Stimulated activated CD4-positive, alpha-beta T cell treated with anti-CD3 and anti-CD28 coated beads, TNF-alpha, amount 100 ng/mL, for 4 hours (primary cell): ENCODE measurements around the gene GRM4.
A peak's percentile ranks its signal among the peaks of the same experiment; 100 is the strongest.
"Not testable (repeated sequence)": the region's sequence is repeated elsewhere in the genome, so short reads cannot be mapped to it uniquely, and the experiment has no call there.

Source experiments
- DNase-seq, 3 experiments: peaks; one replicate each; pipeline ENCODE4 v3.0.0-alpha.2; 2020; ENCODE audit warnings: low read depth in 3 of 3

The GRM4 gene

GRCh38 chr6:34146021-34146782, at the start of gene GRM4:
Gene GRM4 (minus strand): TSS chr6:34146087. CDS start chr6:34133496, 12,591 bp downstream.
- no peak for DNase-seq

- DNase-seq: no peak
Observed at GRCh38 chr6:34194772-34195171, 48.9 kb upstream of the GRM4 start.

GRCh38 chr6:34190504-34191122, 44.7 kb upstream of the GRM4 start:
- no peak for DNase-seq

GRCh38 chr6:34189806-34190503, 44.1 kb upstream of the GRM4 start:
- DNase-seq: peak in 2 of 3 experiments; percentile 29 to 34

- DNase-seq: not testable (repeated sequence)
Observed at GRCh38 chr6:34184726-34185125, 38.8 kb upstream of the GRM4 start.

- peak in 2 of 3 experiments; percentile 49 to 66 for DNase-seq
Observed at GRCh38 chr6:34182751-34183531, 37.1 kb upstream of the GRM4 start.

GRCh38 chr6:34181908-34182307, 36.0 kb upstream of the GRM4 start:
- no peak for DNase-seq

GRCh38 chr6:34179106-34179720, 33.3 kb upstream of the GRM4 start:
- no peak for DNase-seq

- no peak for DNase-seq
Observed at GRCh38 chr6:34178357-34179105, 32.6 kb upstream of the GRM4 start.

- no peak for DNase-seq
Observed at GRCh38 chr6:34177181-34177591, 31.3 kb upstream of the GRM4 start.

- no peak for DNase-seq
Observed at GRCh38 chr6:34176261-34177031, 30.6 kb upstream of the GRM4 start.

GRCh38 chr6:34174846-34175399, 29.0 kb upstream of the GRM4 start:
- no peak for DNase-seq

- no peak for DNase-seq
Observed at GRCh38 chr6:34172961-34173775, 27.3 kb upstream of the GRM4 start.

GRCh38 chr6:34170346-34170745, 24.5 kb upstream of the GRM4 start:
- no peak for DNase-seq

- no peak for DNase-seq
Observed at GRCh38 chr6:34169897-34170296, 24.0 kb upstream of the GRM4 start.

- no peak for DNase-seq
Observed at GRCh38 chr6:34161857-34162515, 16.1 kb upstream of the GRM4 start.

- no peak for DNase-seq
Observed at GRCh38 chr6:34159844-34160243, 14.0 kb upstream of the GRM4 start.

GRCh38 chr6:34158876-34159275, 13.0 kb upstream of the GRM4 start:
- DNase-seq: no peak
